Astrocyte (in vitro differentiated cells and primary cell): ENCODE measurements around the gene LMCD1. TPM values are rescaled to one million over a fixed set of nuclear protein-coding genes. Genes with fewer than 3 reads are reported as not detected.

Experiments used
- DNase-seq: peaks from one replicate; pipeline ENCODE4 v3.0.0-alpha.2; 2010; ENCODE audit warnings: low read depth
- FAIRE-seq: peaks from 2 replicates; lab custom pipeline; 2011; peaks lifted over from hg19 to GRCh38; lab: Jason Lieb, UNC
- H2AFZ ChIP-seq: 2 replicates; pipeline ENCODE4 v1.6.0; 2012; ENCODE audit warnings: low read depth, low read length, inconsistent platforms
- H3K27ac ChIP-seq: 2 replicates; pipeline ENCODE4 v1.5.1; 2011; ENCODE audit warnings: low read depth, low read length, inconsistent platforms
- H3K27me3 ChIP-seq: 2 replicates; pipeline ENCODE4 v1.6.0; 2011; ENCODE audit warnings: low read length, inconsistent platforms; ENCODE audit not compliant: insufficient read depth
- H3K36me3 ChIP-seq: 2 replicates; pipeline ENCODE4 v1.5.1; 2011; ENCODE audit warnings: low read length, inconsistent platforms; ENCODE audit not compliant: insufficient read depth
- H3K4me1 ChIP-seq: 2 replicates; pipeline ENCODE4 v1.5.1; 2011; ENCODE audit warnings: low read length, inconsistent platforms; ENCODE audit not compliant: insufficient read depth
- H3K4me2 ChIP-seq: 2 replicates; pipeline ENCODE4 v1.6.0; 2012; ENCODE audit warnings: low read length, inconsistent platforms
- H3K4me3 ChIP-seq: 2 replicates; pipeline ENCODE4 v1.5.1; 2011; ENCODE audit warnings: low read depth, mild to moderate bottlenecking, low read length, inconsistent platforms; ENCODE audit not compliant: insufficient read depth
- H3K79me2 ChIP-seq: 2 replicates; pipeline ENCODE4 v1.6.0; 2012; ENCODE audit warnings: mild to moderate bottlenecking, low read length, inconsistent platforms; ENCODE audit not compliant: insufficient read depth
- H3K9ac ChIP-seq: 2 replicates; pipeline ENCODE4 v1.6.0; 2012; ENCODE audit warnings: mild to moderate bottlenecking, low read length, inconsistent platforms
- H3K9me3 ChIP-seq: 2 replicates; pipeline ENCODE4 v1.5.1; 2012; ENCODE audit warnings: low read depth, mild to moderate bottlenecking, low read length, inconsistent platforms; ENCODE audit not compliant: insufficient read depth
- H4K20me1 ChIP-seq: 2 replicates; pipeline ENCODE4 v1.6.0; 2012; ENCODE audit warnings: low read length, inconsistent platforms; ENCODE audit not compliant: insufficient read depth
- H3K27ac Mint-ChIP-seq: one replicate; pipeline ENCODE4 v1.8.0; 2021; ENCODE audit warnings: mild to moderate bottlenecking, mixed read lengths; ENCODE audit not compliant: unreplicated experiment
- H3K27me3 Mint-ChIP-seq: one replicate; pipeline ENCODE4 v1.8.0; 2021; ENCODE audit warnings: low read depth, mixed read lengths; ENCODE audit not compliant: unreplicated experiment
- H3K36me3 Mint-ChIP-seq: one replicate; pipeline ENCODE4 v1.8.0; 2021; ENCODE audit warnings: low read depth, mixed read lengths; ENCODE audit not compliant: unreplicated experiment
- H3K4me1 Mint-ChIP-seq: one replicate; pipeline ENCODE4 v1.8.0; 2021; ENCODE audit warnings: low read depth, mixed read lengths; ENCODE audit not compliant: unreplicated experiment
- H3K4me3 Mint-ChIP-seq: one replicate; pipeline ENCODE4 v1.8.0; 2021; ENCODE audit warnings: mild to moderate bottlenecking, moderate library complexity, mixed read lengths; ENCODE audit not compliant: unreplicated experiment
- H3K9me3 Mint-ChIP-seq: one replicate; pipeline ENCODE4 v1.8.0; 2021; ENCODE audit warnings: mild to moderate bottlenecking, mixed read lengths; ENCODE audit not compliant: unreplicated experiment
- CTCF ChIP-seq: IDR thresholded peaks from 2 replicates; pipeline ENCODE4 v1.5.1; 2011; ENCODE audit warnings: low read depth, mild to moderate bottlenecking, inconsistent platforms, low read length, moderate library complexity; ENCODE audit not compliant: insufficient read depth
- EZH2 ChIP-seq: IDR thresholded peaks from 2 replicates; pipeline ENCODE4 v1.6.1; 2012; ENCODE audit warnings: mild to moderate bottlenecking, low read length, inconsistent platforms; ENCODE audit not compliant: insufficient read depth
- total RNA-seq: library from RNA; stranded (reverse); gene quantifications from 2 replicates; pipeline ENCODE4 v1.2.1, GENCODE V29; 2021

Gene LMCD1
- total RNA-seq, 1 donor from 2014 or later, result 374 TPM

GRCh38 chr3:8491271-8492144 is 10.1 kb upstream of the LMCD1 start:
- Mint-ChIP-seq H3K36me3 (no peaks in the 10 kb centered on the region), H3K9me3 (peaks cover 3% of the 10 kb centered on the region), H3K27ac (peak overlapping the region; percentile 95), H3K27me3 (no peaks in the 10 kb centered on the region), H3K4me3 (no peak overlapping the region), H3K4me1 (peaks cover 60% of the 10 kb centered on the region)
- no peak overlapping the region for H2AFZ ChIP-seq
- TF ChIP-seq EZH2, result no peak
- TF ChIP-seq CTCF, result no peak
- H3K4me3 ChIP-seq, result no peak overlapping the region
- no peaks in the 10 kb centered on the region for H4K20me1 ChIP-seq
- H3K36me3 ChIP-seq, result no peaks in the 10 kb centered on the region
- H3K27me3 ChIP-seq, result no peaks in the 10 kb centered on the region
- no peaks in the 10 kb centered on the region for H3K9me3 ChIP-seq
- H3K27ac ChIP-seq, result peak overlapping the region; percentile 82
- no peak overlapping the region for H3K4me2 ChIP-seq
- DNase-seq, result no peak
- no peaks in the 10 kb centered on the region for H3K79me2 ChIP-seq
- peak overlapping the region; percentile 9 for H3K9ac ChIP-seq
- peaks cover 40% of the 10 kb centered on the region for H3K4me1 ChIP-seq
- FAIRE-seq, result no peak

- H3K27ac ChIP-seq, result peak overlapping the region; percentile 10
- FAIRE-seq, result peak; percentile 72
- peak overlapping the region; percentile 96 for H3K27ac Mint-ChIP-seq
These were observed 8.7 kb upstream of the LMCD1 start for GRCh38 chr3:8492744-8493511.

More at GRCh38 chr3:8492744-8493511, 8.7 kb upstream of the LMCD1 start:
- H3K27me3 Mint-ChIP-seq, result no peaks in the 10 kb centered on the region
- H3K27me3 ChIP-seq, result no peaks in the 10 kb centered on the region
- H2AFZ ChIP-seq, result no peak overlapping the region
- H3K4me3 ChIP-seq, result no peak overlapping the region
- no peaks in the 10 kb centered on the region for H3K9me3 ChIP-seq
- no peaks in the 10 kb centered on the region for H3K79me2 ChIP-seq
- peak; percentile 69 for DNase-seq
- no peaks in the 10 kb centered on the region for H3K36me3 ChIP-seq
- peaks cover 4% of the 10 kb centered on the region for H3K9me3 Mint-ChIP-seq
- no peak for TF ChIP-seq EZH2
- TF ChIP-seq CTCF, result no peak
- H3K36me3 Mint-ChIP-seq, result no peaks in the 10 kb centered on the region
- peaks cover 65% of the 10 kb centered on the region for H3K4me1 Mint-ChIP-seq
- H3K4me1 ChIP-seq, result peaks cover 43% of the 10 kb centered on the region
- H3K9ac ChIP-seq, result peak overlapping the region; percentile 11
- no peak overlapping the region for H3K4me3 Mint-ChIP-seq
- peak overlapping the region; percentile 55 for H3K4me2 ChIP-seq
- H4K20me1 ChIP-seq, result no peaks in the 10 kb centered on the region
